ENCODE measurements around the gene LBH. TPM values are rescaled to one million over a fixed set of nuclear protein-coding genes. Genes with fewer than 3 reads are reported as not detected.
"Not testable (repeated sequence)": the region's sequence is repeated elsewhere in the genome, so short reads cannot be mapped to it uniquely, and the experiment has no call there.

The LBH gene
- total and polyA plus RNA-seq, 10 donors: 48.7 to 178 (median 116) TPM

GRCh38 chr2:30267161-30267975 lies 36.0 kb downstream of the LBH start:
- Histone ChIP-seq H3K27ac (peak overlapping the region; percentile 5 to 90 (median 78)), H3K4me1 (peaks cover 32 to 81% (median 63%) of the 10 kb centered on the region in 6 donors), H3K4me3 (peak overlapping the region in 4 of 8 donors; percentile 1 to 55 (median 14)), H3K9me3 (peaks cover 0 to 5% (median 1%) of the 10 kb centered on the region in 8 donors), H3K27me3 (replicated peaks in 1 of 7) (no peaks in the 10 kb centered on the region), H3K36me3 (no peaks in the 10 kb centered on the region)
- intact Hi-C loops (cut with DNase I; ENCODE audit: low total_unique reads): no loop called here
- no peak for TF ChIP-seq POLR2A (IDR thresholded peaks at IDR 0.05)
- DNase-seq: peak; percentile 76
- WGBS, 5 donors: 69 to 78% (median 74%) methylated on average over 13 of the region's 13 CpGs

DNA sequence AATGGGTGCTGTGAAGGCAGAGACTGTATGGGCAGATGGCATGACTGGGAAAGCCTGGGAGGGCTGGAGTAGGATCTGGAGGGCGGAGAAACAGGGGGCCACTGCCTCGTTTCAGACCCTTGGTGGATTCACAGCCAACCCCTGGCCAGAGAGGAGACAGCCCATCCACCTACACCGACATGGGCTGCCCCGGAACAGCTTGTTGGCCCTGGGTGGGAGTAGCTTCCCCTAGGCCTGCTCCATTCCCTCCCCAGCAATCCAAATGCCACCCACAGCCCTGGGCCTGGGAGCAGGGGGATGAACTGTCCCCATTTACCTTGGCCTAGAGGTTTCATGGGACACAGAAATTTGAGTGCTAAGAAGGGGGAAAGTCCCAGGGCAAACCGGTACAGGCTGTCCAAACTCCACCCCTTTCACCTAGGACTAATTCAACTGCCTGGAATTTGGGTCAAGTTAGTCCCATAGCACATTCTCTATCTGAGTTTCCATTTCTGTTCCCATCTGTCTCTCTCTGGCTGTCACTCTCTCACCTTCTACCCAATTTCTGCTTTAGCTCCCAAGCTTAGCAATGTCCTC lies 37.0 kb downstream of the LBH start:
- WGBS, 5 donors: 84 to 92% (median 86%) methylated on average over 5 of the region's 5 CpGs

GRCh38 chr2:30269114-30269770 lies 37.9 kb downstream of the LBH start:
- H3K9me3 ChIP-seq; H3K4me3 ChIP-seq; DNase-seq; H3K27me3 ChIP-seq (replicated peaks in 1 of 7); H3K36me3 ChIP-seq; intact Hi-C loops (cut with DNase I; ENCODE audit: low total_unique reads): not testable (repeated sequence)
- WGBS, 5 donors: 96 to 98% (median 97%) methylated on average over 16 of the region's 16 CpGs
- H3K4me1 ChIP-seq: peaks cover 32 to 85% (median 65%) of the 10 kb centered on the region in 6 donors
- H3K27ac ChIP-seq: peak overlapping the region in 6 of 8 donors; percentile 5 to 90 (median 56)

More for the DNA sequence above, 37.0 kb downstream of the LBH start:
- Histone ChIP-seq H3K36me3 (no peaks in the 10 kb centered on the region), H3K9me3 (no peaks in the 10 kb centered on the region), H3K4me1 (peaks cover 32 to 90% (median 67%) of the 10 kb centered on the region in 6 donors), H3K27ac (peak overlapping the region in 5 of 8 donors; percentile 5 to 90 (median 82)), H3K4me3 (no peak overlapping the region), H3K27me3 (replicated peaks in 1 of 7) (no peaks in the 10 kb centered on the region)
- TF ChIP-seq POLR2A (IDR thresholded peaks at IDR 0.05): no peak
- TF ChIP-seq POLR2AphosphoS5 (IDR thresholded peaks at IDR 0.05): no peak
- TF ChIP-seq CTCF (IDR thresholded peaks at IDR 0.05 in 8 of 11, conservative IDR thresholded peaks at IDR 0.05 in 3 of 11): no peak
- DNase-seq: no peak
- intact Hi-C loops (cut with DNase I; ENCODE audit: low total_unique reads): no loop called here

DNA sequence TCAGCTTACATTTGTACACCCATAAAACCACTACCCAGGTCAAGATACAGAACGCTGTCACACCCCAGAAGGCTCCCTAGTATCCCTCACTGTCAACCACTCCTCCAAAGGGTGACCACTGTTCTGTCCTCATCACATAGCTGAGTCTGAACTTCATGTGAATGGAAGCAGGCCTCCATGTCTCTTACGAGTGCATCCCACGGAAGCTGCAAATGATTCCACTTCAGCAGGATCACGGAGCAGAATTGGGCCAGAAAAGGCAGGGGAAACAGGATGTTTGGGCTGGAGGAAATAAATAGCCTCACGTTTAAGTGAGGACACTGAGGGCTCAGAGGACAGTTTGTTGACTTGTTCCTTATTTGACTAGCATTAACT lies 38.4 kb downstream of the LBH start:
- intact Hi-C loops (cut with DNase I; ENCODE audit: low total_unique reads): no loop called here
- Histone ChIP-seq H3K27me3 (replicated peaks in 1 of 7) (no peaks in the 10 kb centered on the region), H3K4me3 (no peak overlapping the region), H3K27ac (peak overlapping the region; percentile 5 to 63 (median 50)), H3K4me1 (peaks cover 31 to 82% (median 60%) of the 10 kb centered on the region in 6 donors), H3K9me3 (no peaks in the 10 kb centered on the region), H3K36me3 (no peaks in the 10 kb centered on the region)
- 64 to 82% (median 71%) methylated on average over 5 of the region's 5 CpGs for WGBS, 5 donors
- TF ChIP-seq POLR2AphosphoS5 (IDR thresholded peaks at IDR 0.05): no peak
- no peak for TF ChIP-seq POLR2A (IDR thresholded peaks at IDR 0.05)
- TF ChIP-seq CTCF (IDR thresholded peaks at IDR 0.05 in 8 of 11, conservative IDR thresholded peaks at IDR 0.05 in 3 of 11): no peak
- DNase-seq: no peak

- H3K4me1 ChIP-seq: peaks cover 28 to 81% (median 57%) of the 10 kb centered on the region in 6 donors
- TF ChIP-seq CTCF (IDR thresholded peaks at IDR 0.05 in 8 of 11, conservative IDR thresholded peaks at IDR 0.05 in 3 of 11): no peak
- TF ChIP-seq POLR2AphosphoS5 (IDR thresholded peaks at IDR 0.05): no peak
- TF ChIP-seq POLR2A (IDR thresholded peaks at IDR 0.05): no peak
- no peaks in the 10 kb centered on the region for H3K27me3 ChIP-seq (replicated peaks in 1 of 7)
- H3K36me3 ChIP-seq: no peaks in the 10 kb centered on the region
- H3K4me3 ChIP-seq: no peak overlapping the region
- peak overlapping the region; percentile 5 to 63 (median 50) for H3K27ac ChIP-seq
- intact Hi-C loops (cut with DNase I; ENCODE audit: low total_unique reads): no loop called here
- DNase-seq: no peak
- 78 to 92% (median 90%) methylated on average over 3 of the region's 3 CpGs for WGBS, 5 donors
- H3K9me3 ChIP-seq: no peaks in the 10 kb centered on the region
Observed at GRCh38 chr2:30270166-30270565, 38.8 kb downstream of the LBH start.
